ENCODE data around the gene NR1H4. TPM values are rescaled to one million over a fixed set of nuclear protein-coding genes. Genes with fewer than 3 reads are reported as not detected.

The NR1H4 gene
- total and polyA plus RNA-seq, 2 of the 13 experiments (the other 11 are each of a cell fraction or from before 2014, with no cell fraction given): 27.3 to 114 TPM

DNA sequence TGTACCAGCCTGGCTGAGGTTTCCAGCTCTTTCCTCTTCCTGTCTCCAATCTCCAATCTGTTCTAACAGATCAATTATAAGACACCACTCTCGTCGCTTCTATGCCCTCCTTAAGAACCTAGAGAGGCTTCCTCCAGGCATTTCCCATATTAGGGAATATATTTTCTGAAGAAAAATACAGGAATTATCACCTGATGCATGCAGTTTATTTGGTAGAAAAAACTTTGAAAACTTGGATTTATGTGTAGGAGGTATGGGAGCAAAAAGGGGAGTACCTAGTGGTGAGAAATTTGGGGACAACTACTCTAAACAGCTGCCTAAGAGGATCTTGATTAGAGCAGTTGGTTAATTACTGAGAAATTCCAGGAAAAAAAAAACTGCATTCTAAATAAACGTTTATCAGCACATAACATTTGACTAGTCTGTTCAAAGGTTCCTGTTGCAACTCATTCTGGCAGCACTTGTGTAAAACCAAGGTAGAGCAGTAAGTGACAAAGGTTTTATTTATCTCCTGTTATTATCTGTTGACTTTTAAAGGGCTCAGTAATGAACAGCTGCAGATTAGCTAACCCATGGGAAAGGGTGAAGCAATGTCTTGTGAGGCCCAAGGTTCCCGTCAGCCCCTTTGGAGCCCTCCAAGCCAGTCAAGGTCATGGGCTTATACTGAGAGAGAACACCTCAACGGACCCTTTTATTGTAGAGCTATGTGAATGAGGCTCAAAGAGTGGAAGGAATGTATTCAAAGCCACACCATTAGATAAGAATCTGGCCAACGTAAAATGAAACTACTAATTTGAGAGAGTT lies 36.4 kb upstream of the NR1H4 start (continued):
- TF ChIP-seq MXD1 (CRISPR knock-in tag; IDR thresholded peaks at IDR 0.05) (no peak), ZNF468 (CRISPR knock-in tag; IDR thresholded peaks at IDR 0.05) (no peak), YY1 (IDR thresholded peaks at IDR 0.05; ENCODE audit: insufficient read depth, insufficient replicate concordance, low read depth, low read length) (no peak), SYNCRIP (IDR thresholded peaks at IDR 0.05; ENCODE audit: insufficient read depth, low read depth, low read length) (no peak), RBFOX2 (IDR thresholded peaks at IDR 0.05; ENCODE audit: low read depth, low read length) (no peak), TBP (CRISPR knock-in tag; IDR thresholded peaks at IDR 0.05) (no peak), ZNF660 (CRISPR knock-in tag; IDR thresholded peaks at IDR 0.05; ENCODE audit: borderline replicate concordance, low read depth) (no peak), PCBP1 (IDR thresholded peaks at IDR 0.05; ENCODE audit: borderline replicate concordance, low read depth, low read length) (no peak), ZNF383 (CRISPR knock-in tag; IDR thresholded peaks at IDR 0.05; ENCODE audit: borderline replicate concordance) (no peak), ZNF75D (CRISPR knock-in tag; IDR thresholded peaks at IDR 0.05; ENCODE audit: borderline replicate concordance) (no peak), ZNF33B (CRISPR knock-in tag; IDR thresholded peaks at IDR 0.05) (0 out of 2 replicates have a peak, but pooled peaks have one; percentile 67), MZF1 (CRISPR knock-in tag; IDR thresholded peaks at IDR 0.05; ENCODE audit: borderline replicate concordance) (no peak), RERE (CRISPR knock-in tag; IDR thresholded peaks at IDR 0.05; ENCODE audit: low read depth) (peak; percentile 95), ATRX (CRISPR knock-in tag; IDR thresholded peaks at IDR 0.05; ENCODE audit: borderline replicate concordance) (no peak), HMG20B (CRISPR knock-in tag; conservative IDR thresholded peaks at IDR 0.05) (peak; percentile 96), ZNF646 (CRISPR knock-in tag; IDR thresholded peaks at IDR 0.05) (no peak), ZKSCAN8 (CRISPR knock-in tag; IDR thresholded peaks at IDR 0.05; ENCODE audit: borderline replicate concordance) (peak; percentile 88)
